T-helper 22 cell (primary cell): Measurements from ENCODE around the gene GTF2H1.
A peak's percentile ranks its signal among the peaks of the same experiment; 100 is the strongest.

Source experiments
- DNase-seq: peaks from one replicate; pipeline ENCODE4 v3.0.0-alpha.2; 2020; ENCODE audit warnings: low read depth

The GTF2H1 gene

GRCh38 chr11:18321969-18322711 lies at the start of gene GTF2H1, which contains the start of gene HPS5:
Gene GTF2H1, plus strand, starts transcription at chr11:18322567. Its CDS starts 10,508 bp downstream, at chr11:18333075.
Gene HPS5, minus strand, starts transcription at chr11:18322140. Its CDS starts 4,282 bp downstream, at chr11:18317858.
- DNase-seq: peak; percentile 96

- no peak for DNase-seq
These were observed 44.6 kb upstream of the GTF2H1 start for GRCh38 chr11:18277565-18278271.

GRCh38 chr11:18280438-18281045 lies 41.8 kb upstream of the GTF2H1 start:
- DNase-seq: no peak

GRCh38 chr11:18282626-18283025 lies 39.7 kb upstream of the GTF2H1 start:
- no peak for DNase-seq

- DNase-seq: no peak
These were observed 36.5 kb upstream of the GTF2H1 start for GRCh38 chr11:18285841-18286240.

GRCh38 chr11:18288911-18289310 lies 33.5 kb upstream of the GTF2H1 start:
- DNase-seq: no peak

GRCh38 chr11:18294862-18295261 lies 27.5 kb upstream of the GTF2H1 start:
- DNase-seq: no peak

GRCh38 chr11:18295316-18295715 lies 27.1 kb upstream of the GTF2H1 start:
- no peak for DNase-seq

- no peak for DNase-seq
These were observed 22.6 kb upstream of the GTF2H1 start for GRCh38 chr11:18299721-18300120.

GRCh38 chr11:18304745-18305144 lies 17.6 kb upstream of the GTF2H1 start:
- DNase-seq: no peak

GRCh38 chr11:18307461-18308139 lies 14.8 kb upstream of the GTF2H1 start:
- DNase-seq: no peak

GRCh38 chr11:18308242-18308641 lies 14.1 kb upstream of the GTF2H1 start:
- DNase-seq: no peak

- no peak for DNase-seq
These were observed 12.7 kb upstream of the GTF2H1 start for GRCh38 chr11:18309691-18310090.

GRCh38 chr11:18310800-18311340 lies 11.5 kb upstream of the GTF2H1 start:
- DNase-seq: no peak

- DNase-seq: no peak
These were observed 10.4 kb upstream of the GTF2H1 start for GRCh38 chr11:18312012-18312411.

- no peak for DNase-seq
These were observed 9.5 kb upstream of the GTF2H1 start for GRCh38 chr11:18312663-18313420.

- DNase-seq: no peak
These were observed 8.2 kb upstream of the GTF2H1 start for GRCh38 chr11:18313965-18314763.

GRCh38 chr11:18314784-18315523 lies 7.4 kb upstream of the GTF2H1 start:
- no peak for DNase-seq

GRCh38 chr11:18315893-18316292 lies 6.5 kb upstream of the GTF2H1 start:
- no peak for DNase-seq

GRCh38 chr11:18317551-18317950 lies 4.8 kb upstream of the GTF2H1 start:
- no peak for DNase-seq
